KOPT-K1 (cell line): ENCODE measurements around the gene EPN3.

Experiments used
- H3K27ac ChIP-seq: fragments of 200-600 bp; sonication (generic); 2 replicates; pipeline ENCODE4 v1.5.1; 2016; ENCODE audit warnings: antibody characterized with exemption, mild to moderate bottlenecking, low read depth, low read length; ENCODE audit not compliant: poor library complexity, severe bottlenecking
- H3K36me3 ChIP-seq: fragments of 200-600 bp; sonication (generic); 2 replicates; pipeline ENCODE4 v1.5.1; 2017; ENCODE audit warnings: antibody characterized with exemption, mild to moderate bottlenecking, low read length, moderate library complexity; ENCODE audit not compliant: insufficient read depth
- H3K9me3 ChIP-seq: fragments of 200-600 bp; sonication (generic); 2 replicates; pipeline ENCODE4 v1.5.1; 2017; ENCODE audit warnings: antibody characterized with exemption, low read length, mild to moderate bottlenecking; ENCODE audit not compliant: insufficient read depth, poor library complexity, severe bottlenecking

Gene EPN3

GRCh38 chr17:50532452-50533024, at the start of gene EPN3:
EPN3 (plus strand) TSS chr17:50532735; CDS start chr17:50536557, 3,822 bp downstream.
- no peaks in the 10 kb centered on the region for H3K36me3 ChIP-seq
- no peak within 1 kb of the TSS for H3K27ac ChIP-seq
- H3K9me3 ChIP-seq = no peaks in the 10 kb centered on the region

GRCh38 chr17:50483266-50483665, 49.3 kb upstream of the EPN3 start:
- Histone ChIP-seq H3K9me3 (no peaks in the 10 kb centered on the region), H3K36me3 (peaks cover 64% of the 10 kb centered on the region), H3K27ac (no peak overlapping the region)

- Histone ChIP-seq H3K27ac (no peak overlapping the region), H3K36me3 (peaks cover 66% of the 10 kb centered on the region), H3K9me3 (no peaks in the 10 kb centered on the region)
These were observed 48.0 kb upstream of the EPN3 start for GRCh38 chr17:50484386-50485155.

GRCh38 chr17:50487213-50488096, 45.1 kb upstream of the EPN3 start:
- H3K9me3 ChIP-seq = no peaks in the 10 kb centered on the region
- no peak overlapping the region for H3K27ac ChIP-seq
- H3K36me3 ChIP-seq = peaks cover 53% of the 10 kb centered on the region

GRCh38 chr17:50488880-50489279, 43.7 kb upstream of the EPN3 start:
- H3K9me3 ChIP-seq = no peaks in the 10 kb centered on the region
- H3K27ac ChIP-seq = no peak overlapping the region
- peaks cover 40% of the 10 kb centered on the region for H3K36me3 ChIP-seq

- H3K9me3 ChIP-seq = no peaks in the 10 kb centered on the region
These were observed 41.0 kb upstream of the EPN3 start for GRCh38 chr17:50491505-50491904.

GRCh38 chr17:50492214-50492613, 40.3 kb upstream of the EPN3 start:
- H3K36me3 ChIP-seq = peaks cover 10% of the 10 kb centered on the region; the same call in 1 of the 2 replicates
- no peaks in the 10 kb centered on the region for H3K9me3 ChIP-seq
- H3K27ac ChIP-seq = no peak overlapping the region

More at GRCh38 chr17:50491505-50491904, 41.0 kb upstream of the EPN3 start:
- Histone ChIP-seq H3K27ac (no peak overlapping the region), H3K36me3 (peaks cover 16% of the 10 kb centered on the region; the same call in 1 of the 2 replicates)

- no peak overlapping the region for H3K27ac ChIP-seq
These were observed 38.8 kb upstream of the EPN3 start for GRCh38 chr17:50493744-50494143.

GRCh38 chr17:50495217-50495823, 37.2 kb upstream of the EPN3 start:
- Histone ChIP-seq H3K36me3 (no peaks in the 10 kb centered on the region), H3K9me3 (no peaks in the 10 kb centered on the region), H3K27ac (no peak overlapping the region)

More at GRCh38 chr17:50493744-50494143, 38.8 kb upstream of the EPN3 start:
- H3K36me3 ChIP-seq = no peaks in the 10 kb centered on the region
- H3K9me3 ChIP-seq = no peaks in the 10 kb centered on the region

- no peaks in the 10 kb centered on the region for H3K36me3 ChIP-seq
- H3K27ac ChIP-seq = no peak overlapping the region
- no peaks in the 10 kb centered on the region for H3K9me3 ChIP-seq
These were observed 36.6 kb upstream of the EPN3 start for GRCh38 chr17:50495918-50496317.

- Histone ChIP-seq H3K27ac (no peak overlapping the region), H3K36me3 (no peaks in the 10 kb centered on the region), H3K9me3 (no peaks in the 10 kb centered on the region)
These were observed 34.3 kb upstream of the EPN3 start for GRCh38 chr17:50498021-50498874.

- Histone ChIP-seq H3K36me3 (no peaks in the 10 kb centered on the region), H3K9me3 (no peaks in the 10 kb centered on the region), H3K27ac (no peak overlapping the region)
These were observed 33.3 kb upstream of the EPN3 start for GRCh38 chr17:50499270-50499669.

GRCh38 chr17:50499721-50500120, 32.8 kb upstream of the EPN3 start:
- H3K9me3 ChIP-seq = no peaks in the 10 kb centered on the region
- no peak overlapping the region for H3K27ac ChIP-seq
- no peaks in the 10 kb centered on the region for H3K36me3 ChIP-seq

- no peaks in the 10 kb centered on the region for H3K36me3 ChIP-seq
- H3K9me3 ChIP-seq = no peaks in the 10 kb centered on the region
- no peak overlapping the region for H3K27ac ChIP-seq
These were observed 31.5 kb upstream of the EPN3 start for GRCh38 chr17:50501054-50501453.
